Ovary (tissue), 3 donors: ENCODE measurements around the gene MRPS17.

ENCODE experiments used
- EP300 ChIP-seq: sonication (generic); formaldehyde crosslinking; IDR thresholded peaks from one replicate; pipeline ENCODE4 v1.6.1; 2017; ENCODE audit warnings: antibody characterized with exemption
- POLR2A ChIP-seq: fragments of 450-650 bp; IDR thresholded peaks from one replicate; pipeline ENCODE4 v1.6.1; 2017; ENCODE audit warnings: antibody characterized with exemption, mild to moderate bottlenecking, moderate library complexity
- TF ChIP-seq, protein P1 (sequence below), 3 donors: fragments of 450-650 bp in 2 of 3; fragments of 200-600 bp in 1 of 3; IDR thresholded peaks; one replicate each; pipeline versions ENCODE4 v1.5.1 to v1.8.0; 2016 to 2022; ENCODE audit warnings: antibody characterized with exemption in 3 of 3, mild to moderate bottlenecking in 1 of 3
- donor health status: DM: no; HTN: no; CAD: no.

DNA sequence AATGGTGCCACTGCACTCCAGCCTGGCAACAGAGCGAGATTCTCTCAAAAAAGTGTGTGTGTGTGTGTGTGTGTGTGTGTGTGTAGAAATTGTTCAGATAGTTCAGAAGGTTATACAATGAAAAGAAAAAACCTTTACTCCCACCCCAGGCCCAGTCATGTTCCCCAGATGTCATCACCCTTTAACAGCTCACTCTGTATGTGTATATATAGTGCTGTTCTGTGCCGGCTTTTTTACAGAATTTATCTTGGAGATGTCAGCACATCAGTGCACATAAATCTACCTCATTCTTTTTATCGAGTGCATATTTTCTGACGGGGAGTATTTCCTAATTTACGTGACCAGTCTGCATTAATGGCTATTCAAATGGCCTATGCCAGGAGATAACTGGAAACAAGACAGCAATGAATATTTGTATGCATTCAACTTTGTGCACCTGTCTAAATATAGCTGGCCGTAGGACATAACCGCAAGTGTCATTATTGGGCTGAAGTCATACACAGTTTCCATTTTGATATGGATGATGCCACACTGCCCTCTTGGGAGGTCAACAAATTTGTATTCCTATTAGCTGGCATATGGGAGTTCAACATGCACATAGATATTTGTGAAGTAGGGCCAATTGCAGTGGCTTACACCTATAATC is 24.4 kb downstream of the MRPS17 start:
- TF ChIP-seq, protein P1, sequence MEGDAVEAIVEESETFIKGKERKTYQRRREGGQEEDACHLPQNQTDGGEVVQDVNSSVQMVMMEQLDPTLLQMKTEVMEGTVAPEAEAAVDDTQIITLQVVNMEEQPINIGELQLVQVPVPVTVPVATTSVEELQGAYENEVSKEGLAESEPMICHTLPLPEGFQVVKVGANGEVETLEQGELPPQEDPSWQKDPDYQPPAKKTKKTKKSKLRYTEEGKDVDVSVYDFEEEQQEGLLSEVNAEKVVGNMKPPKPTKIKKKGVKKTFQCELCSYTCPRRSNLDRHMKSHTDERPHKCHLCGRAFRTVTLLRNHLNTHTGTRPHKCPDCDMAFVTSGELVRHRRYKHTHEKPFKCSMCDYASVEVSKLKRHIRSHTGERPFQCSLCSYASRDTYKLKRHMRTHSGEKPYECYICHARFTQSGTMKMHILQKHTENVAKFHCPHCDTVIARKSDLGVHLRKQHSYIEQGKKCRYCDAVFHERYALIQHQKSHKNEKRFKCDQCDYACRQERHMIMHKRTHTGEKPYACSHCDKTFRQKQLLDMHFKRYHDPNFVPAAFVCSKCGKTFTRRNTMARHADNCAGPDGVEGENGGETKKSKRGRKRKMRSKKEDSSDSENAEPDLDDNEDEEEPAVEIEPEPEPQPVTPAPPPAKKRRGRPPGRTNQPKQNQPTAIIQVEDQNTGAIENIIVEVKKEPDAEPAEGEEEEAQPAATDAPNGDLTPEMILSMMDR (IDR thresholded peaks at IDR 0.05): no peak
- TF ChIP-seq POLR2A: no peak
- TF ChIP-seq EP300: no peak
